NCI-H226 (cell line): ENCODE results near the gene FAM219A.
A peak's percentile ranks its signal among the peaks of the same experiment; 100 is the strongest.

Experiments
- DNase-seq: peaks from one replicate; pipeline ENCODE4 v3.0.0-alpha.2; 2015

Gene FAM219A

DNA sequence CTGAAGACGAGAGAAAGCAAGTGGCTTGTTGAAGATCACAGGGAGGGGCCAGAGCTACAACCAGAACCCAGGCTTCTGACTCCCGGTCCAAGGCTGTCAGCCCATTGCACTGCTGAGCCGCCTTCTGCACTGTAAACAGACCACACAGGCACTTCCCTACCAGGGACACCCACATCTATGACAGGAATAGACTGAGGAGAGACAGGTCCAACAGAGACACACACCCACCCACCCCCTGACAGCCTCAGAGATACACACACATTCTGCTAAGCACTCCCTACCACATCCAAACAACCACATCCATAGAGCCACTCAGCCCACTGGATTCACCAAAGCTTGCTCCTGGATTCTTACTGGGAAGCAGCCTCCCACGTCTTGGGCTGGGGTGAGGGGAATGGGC, 58.6 kb downstream of the FAM219A start:
- no peak for DNase-seq

DNA sequence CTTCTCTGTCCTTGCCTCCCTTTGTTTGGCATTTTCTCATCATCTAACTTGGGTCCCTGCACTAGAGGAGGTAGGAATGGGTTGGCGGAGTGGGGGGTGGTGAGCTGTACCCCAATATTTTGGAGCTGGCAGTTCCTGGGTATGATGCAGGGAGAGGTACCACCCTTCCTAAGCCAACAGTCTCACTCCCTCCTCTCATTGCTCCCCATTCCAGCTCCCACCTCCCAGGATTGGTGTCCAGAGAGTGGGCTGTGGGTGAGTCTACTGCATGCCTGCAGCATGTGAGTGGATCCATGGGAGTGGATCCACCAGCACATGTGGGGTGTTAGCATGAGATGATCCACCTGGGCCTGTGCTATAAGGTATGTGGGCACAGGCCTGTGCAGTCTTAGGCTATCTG, 59.5 kb downstream of the FAM219A start:
- no peak for DNase-seq

DNA sequence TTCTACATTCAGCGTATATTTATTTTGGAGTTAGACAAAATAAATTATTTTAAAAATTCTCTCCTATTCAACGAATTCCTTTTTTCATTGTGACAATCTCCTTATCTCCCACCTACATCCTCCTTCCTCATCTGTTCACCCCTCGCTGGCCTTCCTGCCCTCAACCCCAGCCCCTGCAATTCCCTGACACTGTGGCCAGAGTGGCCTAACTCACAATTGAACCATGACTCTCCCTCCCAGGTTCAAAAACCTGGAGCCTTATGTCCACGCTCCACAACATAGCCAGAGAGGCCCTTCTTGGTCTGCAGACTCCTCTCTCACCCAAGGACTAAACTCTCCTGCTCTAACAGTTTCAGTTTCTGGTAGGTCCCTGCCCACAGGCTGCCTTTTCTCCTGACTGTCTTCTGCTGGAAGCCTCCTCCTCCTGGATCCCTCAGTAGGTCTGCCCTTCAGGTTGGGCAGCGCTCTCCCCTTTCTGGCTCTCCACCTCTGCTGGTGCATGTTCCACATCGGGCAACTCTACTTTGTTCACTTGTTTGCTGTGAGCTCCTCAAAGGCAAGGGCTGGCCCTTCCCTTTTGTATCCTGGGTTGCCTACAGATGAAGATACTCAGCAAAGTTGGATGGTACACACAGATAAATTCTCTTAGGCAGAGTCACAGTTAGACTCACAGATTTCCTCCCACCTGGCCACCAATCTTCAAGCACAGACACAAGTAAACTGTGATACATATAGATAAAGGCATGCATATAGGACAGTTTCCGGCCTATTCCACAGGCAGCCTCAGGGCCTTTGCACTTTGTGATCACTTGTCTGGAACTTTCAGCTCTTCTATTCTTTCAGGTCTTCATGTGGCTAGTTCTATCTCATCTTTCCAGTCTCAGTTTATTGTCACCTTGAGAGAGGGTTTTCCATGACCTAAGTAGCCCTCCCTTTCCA, 61.8 kb downstream of the FAM219A start:
- DNase-seq = no peak

DNA sequence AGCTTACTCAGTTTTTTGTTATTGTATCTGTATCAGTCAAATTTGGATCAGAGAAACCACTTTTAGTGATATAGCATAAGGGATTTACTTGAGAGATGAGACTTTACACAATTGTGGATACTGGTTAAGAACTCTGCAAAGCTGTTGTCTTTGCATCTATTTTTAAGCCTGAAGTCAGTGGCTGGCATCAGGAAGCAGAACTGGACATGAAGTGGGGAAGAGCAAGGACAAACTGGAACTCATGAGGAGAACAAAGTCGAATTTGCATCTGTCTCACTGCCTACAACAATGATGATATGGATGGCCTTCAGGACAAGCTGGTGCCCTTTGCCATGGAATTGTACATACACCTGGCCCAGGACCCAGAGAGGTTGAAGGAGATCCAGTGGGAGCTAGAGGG, 65.9 kb downstream of the FAM219A start:
- no peak for DNase-seq

DNA sequence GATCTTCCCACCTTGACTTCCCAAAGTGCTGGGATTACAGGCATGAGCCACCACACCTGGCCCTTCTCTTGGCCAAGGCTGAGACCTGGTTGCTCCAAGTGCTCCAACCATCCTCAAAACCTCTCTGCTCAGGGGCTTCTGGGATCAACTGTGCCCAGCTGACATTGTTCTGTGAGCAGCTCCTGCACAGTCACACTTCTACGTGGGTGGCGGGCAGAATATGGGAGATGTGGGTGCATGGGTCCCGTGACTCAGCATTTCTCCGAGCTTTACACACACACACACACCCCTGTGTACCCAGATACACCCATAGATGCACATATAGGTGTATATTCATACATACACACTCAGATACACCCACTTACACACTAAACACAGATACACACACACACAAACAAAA, 71.1 kb downstream of the FAM219A start:
- no peak for DNase-seq

DNA sequence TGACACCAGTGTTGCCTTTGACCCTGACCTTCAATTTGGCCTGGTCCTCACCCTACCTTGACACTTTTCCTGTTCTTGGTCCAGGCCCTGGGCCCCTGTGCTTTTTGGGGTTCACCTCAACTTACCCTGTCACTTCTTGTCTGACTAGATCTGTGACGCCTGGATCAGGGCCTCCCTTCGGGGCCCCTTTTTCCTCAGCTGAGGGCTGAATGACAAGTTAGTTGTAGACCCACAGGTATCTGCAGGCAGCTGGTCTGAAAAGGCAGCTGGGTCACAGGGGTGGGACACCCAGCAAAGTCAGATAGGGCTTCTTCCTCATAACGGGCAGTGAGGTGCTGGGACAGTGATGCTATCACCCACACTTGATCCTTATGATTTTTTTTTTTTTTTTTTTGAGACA, 71.7 kb downstream of the FAM219A start:
- no peak for DNase-seq

DNA sequence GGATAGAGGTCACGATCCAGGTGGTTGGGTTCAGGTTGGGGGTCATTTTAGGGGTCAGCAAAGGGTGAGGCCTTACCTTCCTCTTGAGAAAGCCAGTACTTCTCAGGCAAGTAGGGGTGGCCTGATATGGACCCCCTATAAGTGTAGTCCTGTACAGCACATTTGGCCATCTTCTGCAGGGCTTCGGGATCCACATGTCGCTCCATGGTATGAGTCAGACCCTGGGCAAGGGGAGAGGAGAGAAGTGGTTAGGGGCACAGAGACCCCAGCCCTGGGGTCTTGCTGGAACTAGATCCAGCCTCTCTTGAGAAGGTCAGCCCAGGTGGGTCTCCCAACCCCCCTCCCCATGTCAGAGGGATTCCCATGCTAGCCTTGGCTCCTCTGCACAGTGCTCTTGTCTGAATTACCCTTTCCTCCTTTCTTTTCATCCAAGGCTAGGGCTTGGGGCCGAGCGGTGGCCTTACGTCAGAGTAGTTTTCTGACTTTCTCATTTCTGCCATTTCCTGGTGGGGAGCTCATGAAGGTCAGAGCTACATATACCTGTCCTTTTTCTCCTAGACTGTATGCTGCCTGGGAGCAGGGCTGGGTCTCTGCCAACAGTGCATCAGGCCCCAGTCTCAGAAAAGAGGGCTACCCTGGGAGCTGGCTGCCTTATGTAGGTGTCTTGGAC, 72.7 kb downstream of the FAM219A start:
- no peak for DNase-seq

DNA sequence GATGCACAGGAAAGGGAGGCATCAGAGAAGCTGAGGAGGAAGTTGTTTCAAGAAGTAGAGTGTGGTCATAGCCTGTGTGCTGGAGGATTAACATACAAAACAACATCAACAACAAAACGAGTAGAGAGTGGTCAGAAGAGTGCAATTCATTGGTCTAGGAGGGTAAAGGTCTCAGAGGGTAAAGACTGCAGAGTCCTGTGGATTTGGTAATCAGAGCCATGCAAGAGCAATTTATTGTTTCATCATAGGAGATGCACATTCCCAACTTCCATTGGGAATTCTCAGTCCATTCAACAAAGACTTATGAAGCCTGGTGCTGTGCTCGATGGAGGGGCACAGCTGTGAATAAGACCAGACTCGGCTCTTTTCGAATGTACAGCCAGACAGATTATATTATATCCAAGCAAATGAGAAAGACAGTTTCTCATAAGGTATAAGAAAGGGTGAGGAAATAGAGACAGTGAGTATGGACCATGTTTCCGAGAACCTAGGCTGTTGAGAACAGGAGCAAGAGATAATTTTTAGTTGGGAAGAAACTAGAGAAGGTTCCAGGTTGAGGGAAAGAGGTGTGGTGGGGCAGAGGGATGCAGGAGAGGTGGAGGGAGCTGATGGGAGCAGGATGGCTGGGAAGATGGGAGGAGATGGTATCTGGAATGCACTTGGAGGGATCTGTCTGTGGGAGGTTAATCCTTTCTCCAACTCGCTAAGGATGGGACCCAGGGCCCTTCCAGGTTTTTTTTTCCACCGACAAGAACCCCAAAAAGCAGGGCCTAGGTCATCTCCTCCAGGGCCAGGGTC, 73.8 kb downstream of the FAM219A start:
- no peak for DNase-seq

DNA sequence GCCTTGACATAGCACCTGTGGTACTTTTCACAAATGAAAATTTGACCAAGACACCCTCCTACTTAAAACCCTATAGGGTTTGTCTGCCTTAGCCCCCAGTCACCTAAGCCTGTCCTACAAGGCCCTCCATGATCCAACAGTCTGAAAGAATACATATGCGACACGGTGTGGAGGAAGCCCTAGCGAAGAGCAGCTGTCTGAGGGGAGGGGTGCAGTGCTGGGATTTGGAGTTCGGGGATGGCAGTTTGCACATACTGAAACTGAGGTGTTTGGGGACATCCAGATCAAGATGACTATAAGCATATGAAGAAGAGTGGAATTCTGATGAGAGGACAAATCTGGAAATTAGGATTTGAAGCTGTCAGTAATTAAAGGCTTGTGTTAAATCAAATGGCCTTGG, 74.5 kb downstream of the FAM219A start:
- DNase-seq = no peak

DNA sequence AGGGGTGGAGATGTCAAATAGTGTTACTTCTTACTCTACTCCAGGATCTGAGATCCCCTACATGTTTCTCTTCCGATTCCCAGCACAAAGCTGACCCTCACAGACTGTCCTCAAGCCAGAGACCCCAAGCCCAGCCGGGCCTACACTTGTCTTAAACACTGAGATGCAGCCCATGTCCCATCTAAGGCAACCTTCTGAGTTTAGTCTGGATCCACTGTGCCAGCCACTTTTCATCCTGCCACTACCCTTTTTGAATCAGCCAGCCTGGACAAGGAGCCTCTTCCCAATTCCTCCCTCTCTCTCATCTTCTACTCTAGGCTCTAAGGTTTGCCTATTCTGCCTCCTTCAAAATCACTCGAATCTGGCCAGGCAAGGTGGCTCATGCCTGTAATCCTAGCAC, 75.5 kb downstream of the FAM219A start:
- no peak for DNase-seq

DNA sequence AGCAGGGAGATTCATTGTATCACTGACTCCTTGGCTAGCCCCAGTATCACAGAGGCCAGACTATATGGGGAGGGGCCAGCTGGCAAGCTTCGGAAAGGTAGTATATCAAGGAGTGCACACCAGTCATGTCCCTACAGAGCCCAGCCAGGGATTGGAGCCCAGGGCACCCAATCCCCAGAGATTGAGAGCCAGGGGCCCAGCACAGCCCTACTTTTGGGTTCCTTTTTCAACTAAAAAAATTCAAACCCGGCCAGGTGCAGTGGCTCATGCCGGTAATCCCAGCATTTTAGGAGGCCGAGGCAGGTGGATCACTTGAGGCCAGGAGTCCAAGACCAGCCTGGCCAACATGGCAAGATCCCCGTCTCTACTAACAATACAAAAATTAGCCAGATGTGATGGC, 76.3 kb downstream of the FAM219A start:
- no peak for DNase-seq

DNA sequence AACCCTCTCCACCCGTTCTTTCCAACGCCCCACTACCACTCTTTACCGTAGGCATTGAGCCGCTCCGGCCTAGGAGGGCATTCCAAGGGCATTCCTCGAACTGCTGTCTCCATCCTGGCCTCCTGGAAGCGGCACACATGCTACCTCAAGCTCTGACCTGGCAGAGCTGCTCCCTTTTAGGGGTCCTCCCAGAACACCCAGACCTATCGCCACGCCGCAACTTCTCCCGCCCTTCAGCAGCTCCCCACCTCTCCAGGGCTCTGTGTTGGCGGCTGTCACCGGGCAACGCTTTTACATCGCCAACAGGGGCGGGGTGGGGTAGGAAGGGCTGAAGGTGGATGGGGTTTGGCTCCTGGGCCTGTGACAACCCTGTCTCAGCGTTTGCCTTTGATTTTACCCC, 77.0 kb downstream of the FAM219A start:
- no peak for DNase-seq

DNA sequence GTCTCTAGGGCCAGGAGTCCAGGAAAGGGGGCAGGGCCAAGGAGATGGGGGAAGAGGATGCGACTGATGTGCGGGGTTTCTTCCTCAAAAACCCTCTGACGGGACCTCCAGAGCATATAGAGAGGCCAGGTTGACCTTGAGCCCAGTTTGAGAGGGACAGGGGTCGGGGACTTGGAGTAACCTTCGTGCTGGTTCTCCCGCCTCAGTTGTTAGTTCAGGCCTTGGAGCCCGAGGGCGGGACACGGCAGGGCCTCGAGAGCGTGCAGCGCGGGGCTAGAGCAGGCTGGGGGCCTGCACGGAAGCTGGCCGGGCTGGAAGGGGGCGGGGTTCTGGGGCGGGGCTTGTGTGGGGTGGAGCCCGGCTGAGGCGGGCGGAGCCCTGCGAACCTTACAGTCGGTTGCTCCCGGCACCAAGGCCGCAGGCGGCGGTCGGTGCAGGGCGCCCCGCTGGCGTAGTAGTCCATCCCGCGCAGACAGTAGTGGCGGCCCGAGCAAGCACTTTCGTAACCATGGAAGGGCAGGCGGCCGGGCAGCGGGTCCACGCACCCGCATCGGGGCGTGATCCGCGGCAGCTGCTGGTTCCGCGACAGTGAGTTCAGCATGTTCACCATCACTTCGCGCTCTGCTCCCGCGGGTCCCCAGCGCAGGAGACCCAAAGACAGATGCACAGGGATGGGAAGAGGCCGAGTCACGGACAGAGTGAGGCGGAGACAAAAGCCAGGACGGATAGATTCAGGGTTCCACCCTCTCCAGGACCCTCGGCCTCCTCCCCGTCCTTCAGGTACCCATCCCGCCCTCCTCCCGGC, 77.7 kb downstream of the FAM219A start:
- DNase-seq = peak; percentile 31

DNA sequence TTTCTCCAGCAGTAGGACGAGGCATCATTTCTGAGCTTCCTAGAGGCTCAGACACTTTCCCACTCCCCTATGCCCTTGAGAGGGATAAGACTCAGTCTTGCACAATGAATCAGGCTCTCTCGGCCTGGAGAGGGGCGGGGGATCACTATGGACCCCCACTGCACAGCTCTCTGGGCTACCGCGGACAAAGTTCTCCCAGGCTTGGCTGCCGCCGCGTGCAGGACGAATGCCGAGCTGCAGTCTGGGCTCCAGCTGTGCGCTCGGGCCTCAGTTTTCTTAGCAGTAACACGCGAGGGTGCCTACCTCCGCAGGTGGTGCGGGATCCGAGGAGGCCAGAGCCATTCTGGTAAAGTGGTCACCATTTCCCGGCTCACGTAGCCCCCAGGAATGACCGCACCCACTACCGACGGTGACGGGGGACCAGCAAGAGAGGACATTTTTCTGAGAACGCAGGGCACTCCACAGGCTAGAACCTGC, 78.3 kb downstream of the FAM219A start:
- no peak for DNase-seq

DNA sequence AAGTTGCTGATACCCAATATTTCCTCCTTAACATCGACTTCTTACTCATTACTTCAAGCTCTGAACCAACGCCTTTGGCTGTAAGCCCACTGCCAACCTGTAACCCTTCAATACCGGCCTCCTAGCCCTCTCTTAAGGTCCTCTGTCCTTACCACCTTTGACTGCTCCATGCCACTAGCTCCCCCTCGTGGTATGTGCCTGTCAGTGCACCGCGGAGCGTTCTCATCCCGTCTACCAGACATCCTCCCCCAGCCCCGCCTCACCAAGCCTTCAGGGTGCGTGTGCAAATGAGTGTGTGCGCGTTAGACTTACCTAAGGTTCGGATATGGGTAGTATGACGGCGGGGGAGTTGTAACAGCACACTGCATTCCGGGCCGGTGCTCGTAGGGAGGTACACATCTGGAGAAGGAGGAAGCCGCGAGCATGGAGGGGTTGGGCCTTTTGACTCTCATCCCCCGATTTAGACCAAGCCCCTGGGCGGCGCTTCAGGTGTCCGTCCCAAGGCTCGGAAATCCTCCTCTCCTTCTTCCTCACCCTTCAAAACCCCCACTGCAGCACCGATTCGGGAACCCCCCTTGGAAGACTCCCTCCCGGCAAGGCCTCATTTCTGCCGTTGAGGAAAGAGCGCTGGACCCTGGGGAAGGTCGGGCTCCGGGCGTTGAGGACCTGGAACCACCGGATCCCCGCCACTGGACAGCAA, 78.9 kb downstream of the FAM219A start:
- peak; percentile 63 for DNase-seq

DNA sequence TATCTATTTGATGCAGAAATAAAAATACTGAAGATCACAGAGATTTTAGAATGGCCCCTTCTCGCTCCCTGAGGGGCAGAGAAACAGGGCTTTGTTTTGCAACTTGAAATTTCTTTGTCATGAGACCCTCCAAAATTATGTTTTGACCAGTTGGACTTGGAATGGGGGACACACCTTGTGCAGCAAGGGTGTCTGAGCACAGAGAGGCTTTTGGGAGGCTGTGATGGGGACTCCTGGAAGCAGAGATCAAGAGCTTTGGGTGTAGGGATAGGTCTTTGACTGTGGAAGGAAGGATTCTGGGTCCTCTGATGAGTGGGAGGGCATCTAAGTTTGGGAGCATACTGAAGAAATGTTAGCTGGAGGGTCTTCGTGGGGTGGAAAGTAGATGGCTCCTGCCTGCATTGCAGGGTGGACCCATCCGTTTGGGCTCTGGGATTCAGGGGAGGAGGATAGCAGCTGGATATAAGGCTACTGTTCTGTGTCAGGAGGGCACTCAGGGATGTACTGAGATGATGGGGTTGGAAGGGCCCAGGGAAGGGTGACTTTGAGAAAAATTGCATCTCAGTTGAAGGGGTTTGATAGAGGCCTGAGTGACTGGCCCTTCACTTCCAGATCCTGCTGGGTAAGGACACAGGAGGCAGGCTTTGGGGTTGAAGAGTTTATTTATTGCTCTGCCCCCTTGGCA, 79.9 kb downstream of the FAM219A start:
- DNase-seq = no peak

DNA sequence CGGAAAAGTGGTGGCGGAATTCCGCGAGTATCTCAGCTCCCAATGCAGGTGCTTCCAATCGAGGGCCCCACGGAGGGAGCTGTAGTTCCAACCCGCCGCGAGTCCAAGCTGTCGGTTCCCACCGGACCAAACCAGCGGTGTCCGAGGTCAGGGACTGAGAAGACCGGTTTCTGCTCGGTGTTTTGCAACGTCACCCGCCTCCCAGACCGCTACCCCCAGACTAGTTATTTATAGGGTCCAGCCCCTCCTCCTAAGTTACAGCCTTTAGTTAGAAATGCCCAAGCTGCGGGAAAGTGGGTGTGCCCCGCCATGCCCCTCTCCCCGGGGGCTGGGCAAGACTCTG, 81.0 kb downstream of the FAM219A start:
- DNase-seq = no peak

DNA sequence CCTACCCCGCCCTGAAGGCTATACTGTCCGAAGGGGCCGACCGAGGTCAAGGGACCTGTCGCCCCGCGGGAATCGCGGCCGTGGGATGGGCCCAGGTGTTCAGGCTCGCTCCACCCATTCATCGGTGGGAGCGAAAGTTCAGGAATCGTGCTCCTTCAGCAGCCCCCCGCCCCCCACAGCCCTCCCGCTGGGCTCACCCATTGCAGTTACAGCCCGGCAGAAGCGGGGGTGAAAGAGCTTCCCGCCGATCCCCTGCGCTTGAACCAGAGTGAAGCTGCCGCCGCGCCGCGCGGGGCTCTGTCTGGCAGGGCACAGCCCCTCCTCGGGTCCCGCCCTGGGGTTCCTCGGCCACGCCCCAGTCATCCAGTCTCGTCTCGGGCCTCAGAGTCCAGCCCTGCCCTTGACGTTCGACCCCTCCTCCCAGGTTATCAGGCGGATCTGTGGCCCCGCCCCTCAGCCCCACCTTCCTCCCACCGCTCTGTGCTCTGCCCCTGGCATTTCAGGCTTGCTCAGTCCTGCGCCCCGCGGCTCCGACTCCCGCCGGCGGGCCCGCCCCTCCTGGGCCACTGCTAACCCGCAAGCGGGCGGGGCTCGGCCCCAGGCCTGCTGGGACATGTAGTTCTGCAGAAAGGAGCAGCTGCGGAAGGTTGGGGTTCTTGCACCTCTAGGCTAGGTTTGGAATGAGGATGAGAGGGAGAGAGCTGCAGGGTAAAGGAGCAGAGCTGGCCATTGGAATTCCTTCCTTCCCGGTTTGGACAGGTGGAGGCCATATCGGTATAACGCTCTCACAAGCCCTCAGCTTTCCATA, 81.6 kb downstream of the FAM219A start, which contains the start of gene MYORG:
TSS of gene MYORG (minus strand) at position 303 of the 808 bp plus-strand sequence. CDS start 3,955 bp downstream, outside the sequence.
- DNase-seq = peak; percentile 83

DNA sequence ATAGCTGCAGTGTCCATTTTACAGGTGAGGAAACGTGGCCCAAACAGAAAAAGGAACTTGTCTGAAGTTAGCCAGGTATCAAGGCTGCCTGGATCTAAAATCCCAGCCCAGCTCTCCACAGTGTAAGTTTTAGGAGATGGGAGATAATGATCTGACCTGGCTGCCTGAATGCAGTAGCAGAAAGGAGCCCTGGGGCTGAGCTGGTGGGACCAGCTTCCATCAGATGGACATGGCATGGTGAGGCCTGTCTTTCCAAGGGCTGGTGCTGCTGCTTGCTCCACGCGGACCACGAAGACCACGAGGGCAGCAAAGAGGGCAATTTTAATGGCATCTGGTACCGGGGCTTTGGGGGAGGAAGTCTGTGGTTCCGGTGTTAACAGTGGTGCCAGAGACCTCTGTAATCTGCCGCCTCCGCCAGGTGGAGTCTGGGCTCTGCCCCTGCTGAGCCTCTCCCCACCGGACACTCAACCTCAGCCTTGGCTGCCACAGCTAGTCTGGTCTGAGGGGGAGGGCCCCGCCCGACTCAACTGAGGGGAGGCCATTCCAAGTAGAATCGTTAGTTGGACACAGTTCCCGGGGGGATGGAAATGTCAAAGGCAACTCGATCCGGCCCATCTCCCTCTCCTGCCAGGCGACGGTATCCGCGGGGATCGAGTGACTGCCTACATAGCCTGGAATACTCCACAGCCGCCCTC, 82.3 kb downstream of the FAM219A start:
- peak; percentile 39 for DNase-seq
